ENCODE measurements around the gene MEF2B.
"Not testable (repeated sequence)": the region's sequence is repeated elsewhere in the genome, so short reads cannot be mapped to it uniquely, and the experiment has no call there.

GRCh38 chr19:19135713-19136112 is 34.4 kb downstream of the MEF2B start:
- TF ChIP-seq, protein P1, sequence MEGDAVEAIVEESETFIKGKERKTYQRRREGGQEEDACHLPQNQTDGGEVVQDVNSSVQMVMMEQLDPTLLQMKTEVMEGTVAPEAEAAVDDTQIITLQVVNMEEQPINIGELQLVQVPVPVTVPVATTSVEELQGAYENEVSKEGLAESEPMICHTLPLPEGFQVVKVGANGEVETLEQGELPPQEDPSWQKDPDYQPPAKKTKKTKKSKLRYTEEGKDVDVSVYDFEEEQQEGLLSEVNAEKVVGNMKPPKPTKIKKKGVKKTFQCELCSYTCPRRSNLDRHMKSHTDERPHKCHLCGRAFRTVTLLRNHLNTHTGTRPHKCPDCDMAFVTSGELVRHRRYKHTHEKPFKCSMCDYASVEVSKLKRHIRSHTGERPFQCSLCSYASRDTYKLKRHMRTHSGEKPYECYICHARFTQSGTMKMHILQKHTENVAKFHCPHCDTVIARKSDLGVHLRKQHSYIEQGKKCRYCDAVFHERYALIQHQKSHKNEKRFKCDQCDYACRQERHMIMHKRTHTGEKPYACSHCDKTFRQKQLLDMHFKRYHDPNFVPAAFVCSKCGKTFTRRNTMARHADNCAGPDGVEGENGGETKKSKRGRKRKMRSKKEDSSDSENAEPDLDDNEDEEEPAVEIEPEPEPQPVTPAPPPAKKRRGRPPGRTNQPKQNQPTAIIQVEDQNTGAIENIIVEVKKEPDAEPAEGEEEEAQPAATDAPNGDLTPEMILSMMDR (IDR thresholded peaks at IDR 0.05) = not testable (repeated sequence)
- TF ChIP-seq POLR2A, POLR2AphosphoS5 (IDR thresholded peaks at IDR 0.05): not testable (repeated sequence)

Measured in gastroesophageal sphincter (tissue), 3 donors.